Endodermal cell (in vitro differentiated cells): Measurements from ENCODE around the gene CHST2. TPM values are rescaled to one million over a fixed set of nuclear protein-coding genes. Genes with fewer than 3 reads are reported as not detected.

Experiments used
- DNase-seq: peaks from one replicate; pipeline ENCODE4 v3.0.0-alpha.2; 2017
- H3K27ac ChIP-seq: 2 replicates; pipeline ENCODE4 v1.5.1; 2013; ENCODE audit warnings: mild to moderate bottlenecking, low read depth, low read length, moderate library complexity
- H3K27me3 ChIP-seq: 2 replicates; pipeline ENCODE4 v1.6.1; 2013; ENCODE audit warnings: mild to moderate bottlenecking, low read length, moderate library complexity; ENCODE audit not compliant: insufficient read depth, control insufficient read depth, poor library complexity, severe bottlenecking
- H3K36me3 ChIP-seq: 2 replicates; pipeline ENCODE4 v1.7.0; 2013; ENCODE audit warnings: mild to moderate bottlenecking, low read length, moderate library complexity; ENCODE audit not compliant: control insufficient read depth, insufficient read depth
- H3K4me1 ChIP-seq: one replicate; pipeline ENCODE4 v1.7.0; 2013; ENCODE audit warnings: low read length; ENCODE audit not compliant: control insufficient read depth, insufficient read depth
- H3K4me3 ChIP-seq: 2 replicates; pipeline ENCODE4 v1.5.1; 2013; ENCODE audit warnings: mild to moderate bottlenecking, low read length, moderate library complexity
- H3K9ac ChIP-seq: 2 replicates; pipeline ENCODE4 v1.6.1; 2013; ENCODE audit warnings: mild to moderate bottlenecking, low read length, moderate library complexity; ENCODE audit not compliant: poor library complexity, severe bottlenecking; ENCODE audit errors: extremely low read depth
- H3K9me3 ChIP-seq: 2 replicates; pipeline ENCODE4 v1.6.1; 2013; ENCODE audit warnings: mild to moderate bottlenecking, low read length, moderate library complexity; ENCODE audit not compliant: control insufficient read depth
- H3K27ac Mint-ChIP-seq: 2 replicates; pipeline ENCODE4 v1.8.0; 2020; ENCODE audit warnings: mixed read lengths
- H3K27me3 Mint-ChIP-seq: 2 replicates; pipeline ENCODE4 v1.8.0; 2021; ENCODE audit warnings: mild to moderate bottlenecking, mixed read lengths; ENCODE audit not compliant: insufficient read depth
- H3K36me3 Mint-ChIP-seq: 2 replicates; pipeline ENCODE4 v1.8.0; 2020; ENCODE audit warnings: low read depth, mixed read lengths
- H3K4me1 Mint-ChIP-seq: 2 replicates; pipeline ENCODE4 v1.8.0; 2020; ENCODE audit warnings: mixed read lengths
- H3K4me3 Mint-ChIP-seq: 2 replicates; pipeline ENCODE4 v1.8.0; 2020; ENCODE audit warnings: mild to moderate bottlenecking, moderate library complexity, mixed read lengths
- H3K9me3 Mint-ChIP-seq: 2 replicates; pipeline ENCODE4 v1.8.0; 2020; ENCODE audit warnings: mild to moderate bottlenecking, mixed read lengths
- CTCF ChIP-seq: fragments of 200-600 bp; sonication (generic); conservative IDR thresholded peaks from 2 replicates; pipeline ENCODE4 v1.5.0; 2021; ENCODE audit warnings: antibody characterized with exemption, mild to moderate bottlenecking
- WGBS, 2 experiments: methylation state at CpG; one replicate each; pipeline versions ENCODE4 v1.1.5 to v1.1.7; 2013; ENCODE audit warnings: missing lambda C conversion rate in 2 of 2, mixed read lengths in 1 of 2; ENCODE audit not compliant: insufficient coverage in 1 of 2, insufficient read length in 1 of 2; 5-methylcytosine and 5-hydroxymethylcytosine counted together
- total RNA-seq, 2 donors: library from RNA; stranded (reverse); fragmentation: NEBNext Ultra II Directional in 1 of 2; extraction: Animal tissue kit (Norgen Biotek cat#: 25700) in 1 of 2; gene quantifications; 2 replicates in 1 of 2; 3 replicates in 1 of 2; pipeline ENCODE4 v1.2.1, GENCODE V29; 2021

CHST2 gene
- total RNA-seq, 2 donors from 2014 or later = 3.4 to 7.2 TPM

GRCh38 chr3:143170074-143170473 lies 50.5 kb downstream of the CHST2 start:
- 90 to 93% methylated on average over 5 to 6 of the region's 6 CpGs for WGBS, 2 experiments
- Mint-ChIP-seq H3K9me3 (peaks cover 19% of the 10 kb centered on the region), H3K27me3 (no peaks in the 10 kb centered on the region), H3K4me3 (no peak overlapping the region), H3K27ac (no peak overlapping the region), H3K4me1 (no peaks in the 10 kb centered on the region), H3K36me3 (no peaks in the 10 kb centered on the region)
- Histone ChIP-seq H3K4me3 (no peak overlapping the region), H3K27me3 (no peaks in the 10 kb centered on the region), H3K4me1 (no peaks in the 10 kb centered on the region), H3K36me3 (no peaks in the 10 kb centered on the region), H3K9ac (no peak overlapping the region), H3K9me3 (peaks cover 12% of the 10 kb centered on the region), H3K27ac (no peak overlapping the region)
- DNase-seq = no peak
- no peak for TF ChIP-seq CTCF

GRCh38 chr3:143170676-143171075 lies 51.1 kb downstream of the CHST2 start:
- no peak overlapping the region for H3K27ac ChIP-seq
- WGBS, 2 experiments = 33 to 41% methylated on average over 1 of the region's 1 CpG
- Mint-ChIP-seq H3K27me3 (no peaks in the 10 kb centered on the region), H3K27ac (no peak overlapping the region), H3K4me3 (no peak overlapping the region), H3K9me3 (peaks cover 19% of the 10 kb centered on the region), H3K4me1 (no peaks in the 10 kb centered on the region), H3K36me3 (no peaks in the 10 kb centered on the region)
- no peaks in the 10 kb centered on the region for H3K4me1 ChIP-seq
- no peak for DNase-seq
- H3K9me3 ChIP-seq = peaks cover 12% of the 10 kb centered on the region
- no peaks in the 10 kb centered on the region for H3K36me3 ChIP-seq
- H3K9ac ChIP-seq = no peak overlapping the region
- no peak overlapping the region for H3K4me3 ChIP-seq
- no peaks in the 10 kb centered on the region for H3K27me3 ChIP-seq
- TF ChIP-seq CTCF = no peak

- peaks cover 12% of the 10 kb centered on the region for H3K9me3 ChIP-seq
- 88% methylated on average over 3 of the region's 3 CpGs; no CpG with 5 or more reads in 1 of the 2 experiments for WGBS, 2 experiments
Observed at GRCh38 chr3:143171141-143171980, 51.8 kb downstream of the CHST2 start.

More at GRCh38 chr3:143171141-143171980, 51.8 kb downstream of the CHST2 start:
- no peak overlapping the region for H3K27ac Mint-ChIP-seq
- no peak for DNase-seq
- TF ChIP-seq CTCF = no peak
- Histone ChIP-seq H3K36me3 (no peaks in the 10 kb centered on the region), H3K27me3 (no peaks in the 10 kb centered on the region), H3K27ac (no peak overlapping the region), H3K4me3 (no peak overlapping the region), H3K9ac (no peak overlapping the region), H3K4me1 (no peaks in the 10 kb centered on the region)
- no peaks in the 10 kb centered on the region for H3K27me3 Mint-ChIP-seq
- H3K4me1 Mint-ChIP-seq = no peaks in the 10 kb centered on the region
- H3K36me3 Mint-ChIP-seq = no peaks in the 10 kb centered on the region
- H3K4me3 Mint-ChIP-seq = no peak overlapping the region
- peaks cover 19% of the 10 kb centered on the region for H3K9me3 Mint-ChIP-seq
